GM18502 (cell line): ENCODE results near the gene SPEM2.

Source experiments
- ATAC-seq: cut with Tn5 transposase; IDR thresholded peaks from one replicate; pipeline ENCODE4 v1.9.1; 2021; ENCODE audit warnings: mild to moderate bottlenecking; ENCODE audit not compliant: unreplicated experiment, poor library complexity

SPEM2 gene

DNA sequence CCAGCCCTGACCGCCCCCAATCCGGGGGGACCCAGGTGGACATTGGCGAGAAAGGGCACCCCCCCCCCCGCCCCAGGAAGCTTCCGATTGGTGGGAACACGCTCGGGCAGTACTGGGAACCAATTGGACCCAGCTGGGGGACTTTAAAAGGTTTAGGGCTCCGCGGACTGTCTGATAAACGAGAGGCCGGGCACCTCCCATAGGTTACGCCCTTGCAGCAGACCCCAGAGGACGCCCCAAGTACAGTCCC is 21.8 kb upstream of the SPEM2 start:
- ATAC-seq, result peak; percentile 36

DNA sequence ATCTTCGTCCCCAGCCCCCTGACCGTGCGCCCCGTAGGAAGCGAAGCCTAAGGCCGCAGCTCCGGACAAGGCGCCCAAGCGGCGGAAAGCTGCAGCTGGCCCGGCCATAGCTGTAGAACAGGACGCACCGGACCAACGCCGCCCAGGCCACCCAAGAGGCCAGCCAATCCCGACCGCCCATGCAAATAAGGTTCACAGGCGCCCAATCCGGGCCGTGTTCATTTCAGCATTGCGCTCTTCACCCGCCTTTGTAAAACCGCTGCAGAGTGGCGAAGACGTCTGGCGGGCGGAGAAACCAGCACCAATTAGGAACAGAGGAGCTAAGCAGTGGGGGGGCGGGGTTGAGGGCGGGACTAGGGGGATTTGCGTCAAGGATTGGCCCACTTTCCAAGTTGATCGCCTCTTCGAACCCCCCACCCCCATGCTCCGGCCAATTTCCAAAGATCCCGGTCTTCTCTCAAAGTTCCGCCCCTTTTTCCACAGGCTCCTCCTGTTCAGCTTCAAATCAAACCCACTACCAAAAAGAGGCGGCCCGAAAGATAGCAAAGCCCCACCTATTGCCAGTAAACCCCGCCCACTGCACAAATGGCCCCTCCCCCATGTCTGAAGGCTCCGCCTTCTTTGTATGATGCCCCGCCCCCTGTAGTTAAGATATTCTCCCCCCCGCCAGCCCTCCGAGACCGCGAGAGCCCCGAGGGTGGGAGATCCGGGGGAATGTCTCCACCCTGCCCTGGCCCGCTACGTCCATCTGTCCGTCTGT is 21.3 kb upstream of the SPEM2 start, which contains the start of gene TMEM256:
Gene TMEM256, minus strand, starts transcription at position 121 of the 760 bp plus-strand sequence. Its CDS starts 13 bp downstream, at position 108.
- peak; percentile 87 for ATAC-seq

DNA sequence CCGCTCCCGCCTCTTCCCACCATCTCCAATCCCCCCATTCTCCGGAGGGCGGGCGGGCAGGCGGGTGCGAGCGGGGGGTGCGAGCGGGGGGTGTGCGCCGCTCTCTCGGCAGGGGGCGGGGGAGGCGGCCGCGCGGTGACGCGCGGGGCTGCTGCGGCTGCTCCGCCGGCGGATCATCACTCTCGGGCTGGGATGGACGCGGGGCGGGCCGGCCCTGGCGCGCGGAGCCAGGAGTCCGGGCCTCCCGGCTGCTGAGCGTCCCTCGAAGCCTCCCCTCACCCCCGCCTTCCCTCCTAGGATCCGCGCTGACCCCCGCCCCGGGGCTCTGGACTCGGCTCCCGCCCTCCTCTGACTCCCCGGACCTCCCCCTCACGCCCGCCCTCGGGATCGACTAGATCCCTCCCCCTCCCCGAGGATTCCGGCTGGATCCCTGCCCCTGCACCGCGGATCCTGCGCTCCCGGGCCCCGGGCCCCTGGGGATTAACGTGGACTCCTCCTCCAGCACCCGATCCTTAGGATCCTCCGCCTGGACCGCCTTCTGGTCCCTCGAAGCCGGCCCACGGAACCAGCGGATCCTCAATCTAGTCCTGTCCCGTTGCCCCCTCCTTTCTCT is 20.6 kb upstream of the SPEM2 start:
- peak; percentile 9 for ATAC-seq

DNA sequence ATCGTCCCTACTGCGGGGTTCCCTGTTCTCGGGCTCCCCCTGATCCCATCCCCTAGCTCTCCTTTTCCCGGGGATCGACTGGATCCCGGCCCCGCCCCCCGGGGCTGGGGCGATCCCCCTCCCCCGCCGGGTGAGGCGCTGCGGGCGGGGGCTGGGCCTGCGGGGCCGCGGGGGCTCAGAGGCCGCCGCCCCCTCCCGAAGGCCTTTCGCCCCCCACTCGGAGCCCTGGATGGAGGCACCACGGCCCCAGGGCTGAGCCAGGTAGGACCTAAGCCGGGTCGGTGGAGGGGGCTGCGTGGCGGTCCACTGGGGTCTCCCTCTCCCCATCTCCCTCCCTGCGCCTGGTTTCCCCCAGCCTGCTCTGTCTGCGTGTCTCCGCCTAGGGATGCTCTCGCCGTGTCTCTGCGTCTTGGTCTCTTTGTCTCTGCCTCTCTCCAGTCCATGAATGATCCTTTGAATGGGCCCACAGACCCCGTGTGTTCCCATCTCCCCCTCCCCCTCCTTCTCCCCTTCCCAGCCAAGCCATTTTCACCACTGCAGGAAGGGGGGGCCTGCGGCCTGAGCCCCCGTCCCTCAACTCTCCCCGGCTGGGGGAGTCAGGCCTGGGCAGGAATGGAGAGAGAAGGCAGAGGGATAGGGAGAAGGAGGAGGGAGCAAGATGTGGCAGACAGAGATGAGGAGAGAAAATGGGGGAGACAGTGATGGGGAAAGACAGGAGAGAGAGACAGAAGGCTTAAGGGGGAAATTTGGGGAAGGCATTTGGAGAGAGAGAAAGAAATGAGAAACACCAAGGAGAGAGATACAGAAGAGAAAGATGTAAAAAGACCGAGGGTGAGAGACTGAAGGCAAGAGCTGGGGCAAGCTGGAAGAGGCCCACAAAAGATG is 19.8 kb upstream of the SPEM2 start:
- ATAC-seq, result no peak

DNA sequence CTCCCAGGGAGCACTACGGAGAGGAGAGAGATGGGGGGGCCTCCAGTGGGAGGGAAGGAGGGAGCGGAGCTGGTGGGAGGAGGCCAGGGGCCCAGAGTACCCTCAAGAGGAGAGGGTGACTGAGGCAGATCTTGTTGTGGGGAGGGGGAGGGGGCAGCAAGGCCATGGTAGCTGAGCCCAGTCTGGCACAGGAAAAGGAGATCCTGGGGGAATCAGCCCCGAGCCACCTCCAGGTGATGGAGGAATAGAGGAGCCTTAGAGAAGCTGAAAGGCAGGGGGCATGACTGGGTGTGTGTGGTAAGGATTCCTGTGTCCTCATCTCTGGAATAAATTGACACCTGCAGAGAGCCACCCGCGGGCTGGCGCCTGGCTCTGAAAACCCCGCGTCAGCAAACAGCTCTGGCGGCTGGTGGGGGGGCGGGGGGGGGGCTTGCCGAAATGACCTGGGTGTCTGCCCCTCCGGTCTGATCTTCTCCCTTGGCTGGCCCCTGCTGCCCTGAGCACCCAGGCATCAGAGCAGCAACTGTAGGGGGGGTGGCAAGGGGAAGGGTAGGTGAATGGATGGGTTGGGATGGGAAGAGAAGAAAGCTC is 19.1 kb upstream of the SPEM2 start:
- no peak for ATAC-seq

DNA sequence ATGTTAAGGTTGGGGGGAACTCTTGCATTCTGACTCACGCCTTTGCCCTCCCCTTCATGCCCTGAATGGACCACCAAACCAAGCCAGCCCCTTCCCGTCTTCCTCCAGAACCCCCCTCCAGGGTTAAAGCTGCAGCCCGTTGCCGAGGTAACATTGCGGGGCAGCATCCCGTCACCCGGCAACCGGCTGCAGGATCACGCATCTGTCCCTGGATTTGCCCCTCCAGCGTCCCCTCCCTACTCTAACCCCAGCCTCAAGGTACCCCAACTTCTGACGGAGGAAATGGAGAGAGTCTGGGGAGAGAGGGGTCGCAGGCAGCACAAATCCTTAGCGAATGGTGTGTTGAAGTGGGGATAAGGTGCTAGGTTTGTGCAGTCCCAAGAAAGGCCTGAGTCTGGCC is 18.3 kb upstream of the SPEM2 start:
- no peak for ATAC-seq

DNA sequence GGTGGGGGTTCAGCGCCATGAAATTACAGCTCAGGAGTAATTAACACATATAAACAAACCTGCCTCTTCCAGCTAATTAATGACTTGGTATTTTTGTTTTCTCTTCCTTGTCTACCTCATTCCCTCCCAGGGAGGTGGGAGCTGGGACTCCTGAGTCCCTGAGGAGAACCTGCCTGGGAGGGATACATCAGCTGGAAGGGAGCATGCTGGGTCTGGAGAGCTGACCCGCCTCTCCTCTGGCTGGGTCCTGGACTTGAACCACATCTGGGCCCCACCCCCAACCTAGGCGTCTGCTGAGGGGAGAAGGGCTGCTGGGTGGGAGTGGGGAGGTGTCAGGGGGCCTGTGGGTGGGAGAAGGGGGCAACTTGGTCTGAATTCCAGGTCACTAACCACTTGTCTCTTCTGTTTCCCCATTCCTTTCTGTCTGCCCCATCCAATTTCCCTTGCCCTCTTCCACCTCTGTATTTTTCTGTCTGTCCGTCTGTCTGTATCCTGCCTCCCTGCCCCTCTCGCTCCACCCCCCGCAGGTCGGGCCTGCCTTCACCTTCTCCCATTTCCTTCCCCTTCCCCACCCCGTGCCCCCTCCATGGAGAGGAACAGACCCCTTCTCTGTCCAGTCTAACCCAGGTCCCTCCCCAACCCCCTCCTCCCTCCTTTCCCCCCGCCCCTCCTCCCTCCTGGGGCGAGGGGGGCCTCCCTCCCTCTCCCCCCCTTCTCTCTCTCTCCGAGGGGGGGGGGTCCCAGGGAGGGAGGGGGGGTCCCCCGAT is 17.7 kb upstream of the SPEM2 start, which contains the start of gene NLGN2:
Gene NLGN2, plus strand, starts transcription at position 361 of the 767 bp plus-strand sequence. CDS start 411 bp downstream, outside the sequence.
- no peak for ATAC-seq

DNA sequence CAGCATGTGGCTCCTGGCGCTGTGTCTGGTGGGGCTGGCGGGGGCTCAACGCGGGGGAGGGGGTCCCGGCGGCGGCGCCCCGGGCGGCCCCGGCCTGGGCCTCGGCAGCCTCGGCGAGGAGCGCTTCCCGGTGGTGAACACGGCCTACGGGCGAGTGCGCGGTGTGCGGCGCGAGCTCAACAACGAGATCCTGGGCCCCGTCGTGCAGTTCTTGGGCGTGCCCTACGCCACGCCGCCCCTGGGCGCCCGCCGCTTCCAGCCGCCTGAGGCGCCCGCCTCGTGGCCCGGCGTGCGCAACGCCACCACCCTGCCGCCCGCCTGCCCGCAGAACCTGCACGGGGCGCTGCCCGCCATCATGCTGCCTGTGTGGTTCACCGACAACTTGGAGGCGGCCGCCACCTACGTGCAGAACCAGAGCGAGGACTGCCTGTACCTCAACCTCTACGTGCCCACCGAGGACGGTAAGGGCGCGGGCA is 17.1 kb upstream of the SPEM2 start:
- ATAC-seq, result no peak

DNA sequence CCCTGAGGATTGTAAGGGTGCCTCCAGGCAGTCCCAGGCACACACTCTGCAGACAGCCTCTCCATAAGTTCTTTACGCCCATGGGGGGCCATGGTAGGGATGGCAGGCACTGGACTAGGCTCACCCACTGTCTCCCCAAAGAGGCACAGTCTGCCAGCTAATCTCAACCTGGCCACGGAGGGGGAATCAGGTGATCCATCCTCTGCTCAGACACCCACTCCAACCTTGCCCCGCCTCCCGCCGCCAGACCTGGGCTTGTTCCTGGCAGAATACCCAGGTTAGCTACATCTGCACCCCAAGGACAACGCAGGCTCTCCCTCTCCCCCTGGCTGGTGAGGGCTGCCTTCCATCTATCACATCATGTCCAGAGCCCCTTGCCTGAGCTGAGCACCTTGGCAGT is 16.6 kb upstream of the SPEM2 start:
- no peak for ATAC-seq

DNA sequence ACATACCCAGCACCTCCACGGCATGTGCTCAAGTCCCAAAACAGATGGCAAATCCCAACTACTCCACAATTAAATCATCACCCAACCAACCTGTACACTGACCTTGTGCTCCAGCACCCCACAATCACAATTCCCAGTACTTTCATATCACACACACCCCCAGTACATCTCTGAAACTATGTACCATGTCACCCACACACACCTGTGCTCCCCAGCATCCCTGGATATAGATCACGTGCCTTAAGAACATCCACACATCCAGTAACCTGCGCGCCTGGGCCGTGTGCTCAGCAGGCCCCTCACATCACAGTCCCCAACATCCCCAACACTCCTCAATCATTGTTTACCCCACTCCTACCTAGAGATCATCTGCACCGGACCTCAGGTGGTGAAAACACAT is 15.7 kb upstream of the SPEM2 start:
- no peak for ATAC-seq

DNA sequence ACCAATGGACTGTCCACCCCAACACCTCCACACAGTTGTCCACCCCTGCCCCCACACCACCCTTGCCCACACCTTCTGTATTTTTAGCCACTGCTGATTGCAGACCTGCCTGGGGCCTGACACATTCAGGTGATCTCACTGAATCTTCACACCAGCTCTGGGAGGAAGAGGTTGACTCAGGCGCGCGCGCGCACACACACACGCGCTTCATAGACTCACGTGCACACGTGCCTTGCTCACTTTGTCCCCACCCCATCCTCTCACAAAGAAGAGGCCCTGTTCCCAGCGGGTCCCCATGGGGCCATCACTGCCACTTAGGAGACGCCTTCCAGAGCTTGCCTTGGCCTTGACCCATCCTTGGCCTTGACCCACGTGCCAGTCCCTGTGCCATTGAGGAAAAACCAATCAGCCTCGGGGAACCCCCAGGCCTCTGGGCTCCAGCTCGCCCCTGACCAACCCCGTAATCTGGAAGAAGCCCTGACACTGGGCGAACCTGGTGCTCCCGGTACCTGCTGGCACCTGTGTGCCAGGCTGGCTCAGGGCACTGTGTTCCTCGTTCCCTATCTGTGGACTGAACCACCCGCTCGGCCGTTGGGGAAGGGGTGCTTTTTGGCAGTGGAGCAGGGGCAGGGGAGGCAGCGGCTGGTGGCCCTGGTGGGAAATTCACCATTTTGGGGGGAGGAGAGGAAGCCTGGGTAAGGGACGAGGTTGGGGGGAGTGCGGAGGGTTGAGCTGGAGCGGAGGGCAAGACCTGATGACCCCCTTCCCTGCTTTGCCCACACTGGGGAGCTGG is 14.6 kb upstream of the SPEM2 start:
- no peak for ATAC-seq

DNA sequence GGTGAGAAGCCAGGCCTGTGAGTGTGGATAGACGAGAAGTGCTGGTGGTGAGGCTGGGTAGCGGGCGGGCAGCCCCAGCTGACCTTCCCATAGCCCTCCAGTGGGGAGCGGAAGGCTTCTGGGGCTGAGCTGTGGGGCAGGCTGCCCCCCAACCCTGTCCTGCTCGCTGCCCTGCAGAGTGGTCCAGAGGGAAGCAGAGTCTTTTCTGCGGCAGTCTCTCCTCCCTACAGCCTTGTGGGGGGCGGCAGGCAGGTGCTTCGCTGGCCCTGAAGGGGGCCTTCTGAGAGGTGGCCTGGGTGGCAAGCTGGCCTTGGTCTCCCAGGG is 14.0 kb upstream of the SPEM2 start:
- no peak for ATAC-seq

DNA sequence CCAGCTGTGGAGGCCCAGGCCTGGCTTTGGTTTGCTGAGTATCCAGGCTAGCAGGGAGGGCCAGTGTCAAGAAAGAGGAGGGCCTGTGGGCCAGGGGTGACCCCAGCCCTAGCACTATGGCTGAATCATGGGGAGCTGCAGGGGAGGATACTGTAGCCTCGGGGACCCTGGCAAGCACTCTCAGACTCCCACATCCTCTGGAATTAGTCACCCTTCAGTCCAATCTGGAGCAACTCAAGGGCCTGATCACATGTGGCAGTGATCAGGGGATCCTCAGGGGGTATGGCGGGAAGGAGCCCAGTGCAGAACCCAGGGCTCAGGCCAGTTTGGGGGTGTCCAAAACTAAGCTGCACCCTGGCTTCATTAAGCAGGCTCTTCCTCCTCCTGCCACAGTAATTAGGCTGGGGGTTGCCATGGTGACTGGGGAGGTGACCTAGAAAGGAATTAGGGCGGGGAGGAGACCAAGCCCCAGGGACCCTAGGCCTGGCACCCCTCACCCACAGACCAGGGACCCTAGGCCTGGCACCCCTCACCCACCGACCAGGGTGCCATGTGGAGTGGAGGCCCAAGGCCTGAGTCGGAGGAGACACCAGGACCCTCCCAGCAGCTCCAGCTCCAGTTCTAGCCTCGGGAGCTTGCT is 11.9 kb upstream of the SPEM2 start:
- ATAC-seq, result no peak

DNA sequence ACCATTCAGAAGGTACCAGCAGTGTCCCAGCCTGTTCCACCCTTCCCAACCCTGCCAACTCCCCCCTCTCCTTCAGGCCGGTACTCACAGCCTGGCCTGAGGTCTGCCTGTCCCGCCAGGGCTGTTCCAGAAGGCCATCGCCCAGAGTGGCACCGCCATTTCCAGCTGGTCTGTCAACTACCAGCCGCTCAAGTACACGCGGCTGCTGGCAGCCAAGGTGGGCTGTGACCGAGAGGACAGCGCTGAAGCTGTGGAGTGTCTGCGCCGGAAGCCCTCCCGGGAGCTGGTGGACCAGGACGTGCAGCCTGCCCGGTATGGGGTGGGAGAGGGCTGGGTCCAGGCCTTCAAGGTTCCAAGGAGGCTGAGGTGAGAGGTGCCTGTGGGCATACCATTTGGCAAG is 10.6 kb upstream of the SPEM2 start:
- no peak for ATAC-seq

DNA sequence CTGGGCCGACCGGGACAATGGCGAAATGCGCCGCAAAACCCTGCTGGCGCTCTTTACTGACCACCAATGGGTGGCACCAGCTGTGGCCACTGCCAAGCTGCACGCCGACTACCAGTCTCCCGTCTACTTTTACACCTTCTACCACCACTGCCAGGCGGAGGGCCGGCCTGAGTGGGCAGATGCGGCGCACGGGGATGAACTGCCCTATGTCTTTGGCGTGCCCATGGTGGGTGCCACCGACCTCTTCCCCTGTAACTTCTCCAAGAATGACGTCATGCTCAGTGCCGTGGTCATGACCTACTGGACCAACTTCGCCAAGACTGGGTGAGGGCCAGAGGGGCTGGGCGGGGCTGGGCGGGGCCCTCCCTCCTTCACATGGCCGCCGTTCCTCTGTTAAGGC is 9.6 kb upstream of the SPEM2 start:
- ATAC-seq, result no peak

DNA sequence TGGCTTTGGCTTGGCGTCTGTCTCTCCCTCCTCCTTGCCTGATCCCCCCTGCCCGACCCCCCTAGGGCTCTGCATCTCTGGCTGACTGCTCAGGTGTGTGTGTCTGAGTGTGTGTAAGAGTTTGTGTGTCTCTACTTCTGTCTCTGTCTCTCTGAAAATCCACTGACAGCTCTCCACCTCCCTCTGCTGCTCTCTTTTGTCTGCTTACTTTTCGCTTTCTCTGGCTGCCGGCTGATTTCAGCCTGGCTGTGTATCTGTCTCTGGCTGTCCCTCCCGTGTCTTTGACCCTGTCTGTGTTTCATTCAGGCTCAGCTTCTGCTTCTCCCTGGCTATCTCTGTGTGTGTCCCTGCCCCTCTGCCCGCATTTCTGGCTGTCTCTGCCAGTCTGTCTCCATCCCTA is 9.1 kb upstream of the SPEM2 start:
- ATAC-seq, result no peak

DNA sequence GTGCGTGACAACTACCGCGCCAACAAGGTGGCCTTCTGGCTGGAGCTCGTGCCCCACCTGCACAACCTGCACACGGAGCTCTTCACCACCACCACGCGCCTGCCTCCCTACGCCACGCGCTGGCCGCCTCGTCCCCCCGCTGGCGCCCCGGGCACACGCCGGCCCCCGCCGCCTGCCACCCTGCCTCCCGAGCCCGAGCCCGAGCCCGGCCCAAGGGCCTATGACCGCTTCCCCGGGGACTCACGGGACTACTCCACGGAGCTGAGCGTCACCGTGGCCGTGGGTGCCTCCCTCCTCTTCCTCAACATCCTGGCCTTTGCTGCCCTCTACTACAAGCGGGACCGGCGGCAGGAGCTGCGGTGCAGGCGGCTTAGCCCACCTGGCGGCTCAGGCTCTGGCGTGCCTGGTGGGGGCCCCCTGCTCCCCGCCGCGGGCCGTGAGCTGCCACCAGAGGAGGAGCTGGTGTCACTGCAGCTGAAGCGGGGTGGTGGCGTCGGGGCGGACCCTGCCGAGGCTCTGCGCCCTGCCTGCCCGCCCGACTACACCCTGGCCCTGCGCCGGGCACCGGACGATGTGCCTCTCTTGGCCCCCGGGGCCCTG is 8.3 kb upstream of the SPEM2 start:
- no peak for ATAC-seq

DNA sequence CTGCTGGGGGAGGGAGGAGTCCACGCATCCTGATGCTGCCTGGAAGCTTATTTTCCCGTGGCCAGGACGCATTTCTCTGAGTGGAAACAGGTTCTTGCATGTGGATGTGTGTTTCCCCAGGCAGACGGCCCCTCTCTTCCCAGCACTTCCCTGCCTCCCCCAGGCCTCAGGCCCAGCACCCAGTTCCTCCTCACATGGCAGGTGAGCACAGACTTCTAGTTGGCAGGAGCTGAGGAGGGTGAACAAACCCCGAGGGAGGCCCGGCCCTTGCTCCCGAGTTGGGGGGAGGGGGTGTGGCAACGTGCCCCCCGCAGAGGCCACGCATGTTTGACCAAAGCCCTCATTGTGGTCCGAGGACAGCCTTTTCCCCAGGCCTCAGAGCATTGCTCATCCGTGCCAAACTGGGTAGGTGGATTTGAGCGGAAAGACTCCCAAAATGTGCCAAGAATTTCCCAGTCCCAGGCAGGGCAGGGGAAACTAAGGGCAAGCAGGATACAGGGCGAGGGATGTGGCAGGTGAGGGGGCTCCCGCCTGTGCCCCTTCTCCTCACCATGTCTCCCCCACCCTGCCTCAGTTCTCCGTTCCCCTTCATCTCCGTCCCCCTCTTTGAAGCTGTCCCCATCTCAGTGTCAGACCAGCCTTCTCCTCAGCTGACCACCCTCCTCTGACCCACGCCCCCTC is 6.8 kb upstream of the SPEM2 start:
- no peak for ATAC-seq
